GM18508 (cell line): ENCODE results near the gene STMN3.

Experiments
- ATAC-seq: cut with Tn5 transposase; IDR thresholded peaks from one replicate; pipeline ENCODE4 v1.9.1; 2021; ENCODE audit warnings: moderate number of reproducible peaks; ENCODE audit not compliant: insufficient read depth, unreplicated experiment

Gene STMN3

DNA sequence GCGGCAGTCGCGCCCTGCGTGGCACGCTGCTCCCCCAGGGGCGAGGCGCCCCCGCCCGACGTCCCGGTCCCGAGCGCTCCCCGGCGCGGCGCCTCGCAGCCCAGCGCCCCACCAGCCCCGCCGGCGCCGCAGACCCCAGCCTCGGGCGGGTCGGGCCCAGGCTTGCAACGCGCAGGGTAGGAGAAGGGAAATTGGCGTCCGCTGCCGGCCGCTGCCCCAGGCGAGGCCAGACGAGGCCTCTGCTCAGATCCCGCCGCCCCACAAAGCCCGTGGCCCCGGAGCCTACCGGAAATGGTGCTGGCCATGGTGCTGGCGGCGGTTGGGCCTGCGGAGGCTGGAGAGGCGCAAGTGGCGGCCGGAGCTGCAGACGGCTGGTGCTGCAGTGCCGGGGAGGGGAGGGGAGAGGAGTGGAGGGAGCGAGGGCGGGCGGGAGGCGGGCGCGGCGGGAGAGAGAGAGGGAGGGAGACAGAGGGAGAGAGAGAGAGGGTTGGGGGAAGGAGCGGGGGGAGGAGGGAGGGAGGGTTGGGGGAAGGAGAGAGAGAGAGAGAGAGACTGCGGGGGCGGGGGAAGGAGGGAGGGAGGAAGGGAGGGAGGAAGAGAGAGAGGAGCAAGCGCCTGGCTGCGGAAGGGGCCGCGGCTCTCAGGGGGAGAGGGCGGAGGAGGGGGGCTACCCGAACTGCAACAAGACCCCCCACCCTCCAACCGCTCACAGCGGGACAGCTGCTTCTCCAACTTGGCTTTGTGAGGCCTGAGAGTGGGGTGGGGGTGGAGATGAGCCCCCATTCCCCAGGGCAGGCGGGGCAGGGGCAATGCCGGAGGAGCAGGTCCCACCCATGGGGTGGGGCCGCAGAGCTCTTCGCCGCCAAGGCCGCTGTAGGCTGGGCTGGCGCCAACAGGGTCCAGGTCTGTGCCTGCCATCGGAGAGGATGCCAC lies at the start of gene STMN3:
Gene STMN3, minus strand, starts transcription at position 384 of the 933 bp plus-strand sequence. Its CDS starts 79 bp downstream, at position 305.
- no peak for ATAC-seq

DNA sequence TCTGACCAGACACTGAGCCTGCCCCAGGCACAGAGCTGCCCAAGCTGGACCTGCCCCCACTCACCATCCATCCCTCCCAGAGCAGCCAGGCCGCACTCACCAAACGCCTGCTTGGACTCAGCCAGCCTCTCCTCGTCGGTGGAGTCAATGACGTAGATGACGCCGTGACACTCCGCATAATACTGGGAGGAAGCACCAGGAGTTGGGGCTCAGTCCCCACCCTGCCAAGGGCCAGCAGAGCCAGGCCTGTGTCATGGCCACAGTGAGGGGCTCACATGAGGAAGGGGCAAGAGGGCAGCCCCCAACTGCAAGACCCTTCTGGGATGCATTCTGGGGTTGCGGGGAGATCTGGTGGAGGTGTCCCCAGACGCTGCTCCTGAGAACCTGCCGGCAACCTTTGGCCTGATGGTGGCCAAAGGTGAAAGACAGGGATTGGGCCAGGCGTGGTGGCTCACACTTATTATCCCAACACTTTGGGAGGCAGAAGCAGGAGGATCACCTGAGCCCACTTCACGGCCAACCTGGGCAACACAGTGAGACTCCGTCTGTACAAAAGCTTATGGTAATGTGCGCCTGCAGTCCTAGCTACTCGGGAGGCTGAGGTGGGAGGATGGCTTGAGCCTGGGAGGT lies 48.9 kb upstream of the STMN3 start:
- ATAC-seq, result no peak

GRCh38 chr20:63701329-63702035 lies 48.3 kb upstream of the STMN3 start:
- no peak for ATAC-seq

DNA sequence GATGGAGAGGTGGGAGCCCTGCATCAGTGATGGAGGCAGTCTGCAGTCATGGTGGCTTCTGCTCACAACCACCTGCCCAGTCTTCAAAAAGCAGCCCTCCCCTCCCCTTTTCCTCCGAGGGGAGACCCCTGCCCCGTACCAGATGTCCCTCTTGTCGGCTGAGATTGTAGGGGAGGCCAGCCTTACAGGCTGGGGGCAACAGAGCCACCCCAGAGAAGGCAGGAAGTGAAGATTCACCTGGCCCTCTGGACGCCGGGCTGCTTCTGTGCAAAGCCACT lies 47.8 kb upstream of the STMN3 start:
- no peak for ATAC-seq

DNA sequence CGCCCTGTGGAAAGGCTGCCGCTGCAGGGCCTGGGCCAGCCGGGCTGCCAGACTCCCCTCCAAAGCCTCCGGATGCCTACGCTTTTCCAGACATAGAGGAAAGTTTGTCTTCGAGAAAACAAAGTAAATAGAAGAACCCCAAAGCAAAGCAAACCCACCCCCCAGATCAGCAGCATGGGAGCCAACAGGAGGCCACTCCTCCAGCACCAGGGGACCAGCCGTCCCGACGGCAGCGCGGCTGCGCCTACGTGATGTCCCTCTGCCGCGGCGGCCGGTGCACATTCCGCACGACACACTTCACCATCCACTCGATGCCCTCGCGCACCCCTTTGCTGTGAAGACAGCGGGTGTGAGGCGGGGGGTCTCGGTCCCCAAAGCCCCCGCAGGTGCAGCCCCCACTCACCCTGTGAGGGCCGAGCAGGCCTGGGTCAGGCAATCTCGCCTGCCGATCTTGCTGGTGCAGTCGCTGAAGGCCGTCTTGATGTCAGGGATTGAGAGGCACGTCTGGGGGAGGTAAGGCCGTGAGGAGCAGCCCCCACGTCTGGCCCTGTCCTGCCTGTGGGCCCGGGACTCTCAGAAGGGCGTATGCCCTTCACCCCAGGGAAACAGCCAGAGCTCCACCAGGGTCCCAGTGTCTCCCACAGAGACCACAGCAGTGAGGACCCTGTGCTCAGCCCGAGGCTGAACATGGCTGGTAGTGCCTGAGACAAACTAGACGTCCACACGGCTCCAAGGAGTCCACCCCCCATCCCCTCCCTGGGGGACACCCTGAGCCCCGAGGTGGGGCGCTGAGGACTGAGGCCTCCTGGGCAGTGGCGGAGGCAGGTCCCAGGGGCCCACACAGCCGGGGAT lies 47.2 kb upstream of the STMN3 start:
- ATAC-seq, result no peak

DNA sequence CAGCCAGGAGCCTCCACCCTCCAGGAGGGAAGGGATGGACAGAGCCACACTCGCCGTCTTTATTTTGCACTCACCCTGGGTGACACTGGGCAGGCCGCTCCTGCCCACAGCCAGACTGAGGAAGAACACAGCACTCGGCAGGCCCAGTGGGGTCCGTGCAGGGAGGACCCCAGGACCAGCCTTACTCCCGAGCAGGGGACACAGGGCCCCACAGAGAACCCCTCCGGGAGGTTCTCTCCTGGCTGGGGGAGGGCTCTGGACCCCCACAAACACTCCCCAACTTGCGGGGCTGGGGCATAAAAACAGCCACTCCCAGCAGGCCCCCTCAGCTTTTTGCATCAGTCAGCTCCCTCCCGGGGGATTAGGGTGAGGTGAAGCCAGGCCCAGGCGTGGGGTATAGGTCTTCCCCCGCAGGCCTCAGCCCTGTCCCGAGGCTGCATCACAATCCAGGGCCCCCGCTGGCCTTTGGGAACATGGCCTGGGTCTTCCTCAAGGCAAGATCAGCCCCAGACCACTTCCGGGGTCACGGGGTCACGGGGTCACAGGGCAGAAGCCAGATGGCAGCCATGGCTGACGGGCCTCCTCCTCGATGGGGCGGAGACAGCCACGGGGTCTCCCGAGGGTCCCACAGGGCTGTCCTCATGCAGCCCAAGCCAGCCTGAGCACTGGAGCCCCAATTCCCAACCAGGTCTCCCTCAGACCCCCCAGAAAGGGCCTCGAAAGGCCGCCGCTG lies 46.4 kb upstream of the STMN3 start:
- ATAC-seq, result no peak

DNA sequence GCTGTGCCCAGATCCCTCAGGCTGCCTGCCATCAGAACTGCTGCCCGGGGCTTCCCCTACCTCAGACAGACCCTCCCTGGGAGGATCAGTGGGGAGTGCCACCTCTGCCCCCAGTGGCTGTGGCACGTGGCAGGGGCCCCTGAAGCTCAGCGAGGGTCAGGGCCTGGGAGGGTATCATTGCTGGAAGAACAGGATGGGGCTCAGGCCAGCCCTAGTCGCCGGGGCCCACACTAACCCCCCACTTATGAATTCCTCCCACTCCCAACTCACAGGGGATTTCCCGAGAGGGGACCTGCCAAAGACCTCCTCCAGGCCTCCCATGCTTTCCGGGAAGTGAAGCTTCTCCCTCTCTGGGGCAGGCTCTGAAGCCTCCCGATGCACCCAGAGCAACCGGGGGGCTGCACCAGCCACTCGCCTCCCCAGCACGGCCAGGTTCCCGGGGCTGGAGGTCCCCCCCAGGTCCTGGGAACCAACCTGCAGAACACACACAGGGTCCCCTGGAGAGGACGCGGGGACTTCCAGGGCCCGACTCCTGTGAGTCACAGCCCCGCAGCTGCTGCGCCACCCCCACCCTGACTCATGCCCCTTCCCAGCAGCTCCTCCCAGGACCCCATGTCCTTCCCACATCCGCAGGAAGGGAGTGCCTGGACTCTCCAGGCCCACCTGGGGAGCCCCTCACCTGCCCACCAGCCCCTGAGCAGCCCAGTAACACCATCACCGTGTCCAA lies 45.7 kb upstream of the STMN3 start:
- ATAC-seq, result no peak

- ATAC-seq, result no peak
Measured at GRCh38 chr20:63697868-63698545, 44.8 kb upstream of the STMN3 start.

- no peak for ATAC-seq
Measured at GRCh38 chr20:63697357-63697867, 44.2 kb upstream of the STMN3 start.

GRCh38 chr20:63696628-63697356 lies 43.6 kb upstream of the STMN3 start, which contains the start of gene TNFRSF6B:
Gene TNFRSF6B (plus strand): TSS chr20:63696652. CDS start chr20:63696768, 116 bp downstream.
- no peak for ATAC-seq

DNA sequence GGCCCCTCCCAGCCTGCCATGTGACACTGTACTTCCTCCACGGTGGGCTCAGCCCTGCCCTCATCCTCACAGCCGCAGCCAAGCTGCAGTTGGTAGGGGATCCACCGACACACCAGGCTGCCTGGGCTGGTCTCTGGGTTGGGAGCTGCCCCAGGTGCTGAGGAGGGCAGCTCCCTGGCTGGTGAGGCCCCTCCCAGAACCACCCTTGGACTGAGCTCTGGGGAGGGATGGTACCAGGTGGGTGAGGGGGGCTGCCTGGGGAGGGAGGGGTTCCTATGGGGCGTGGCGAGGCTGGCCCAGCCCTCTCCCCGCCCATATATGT lies 43.0 kb upstream of the STMN3 start:
- ATAC-seq, result no peak

GRCh38 chr20:63695424-63696305 lies 42.4 kb upstream of the STMN3 start:
- ATAC-seq, result no peak

DNA sequence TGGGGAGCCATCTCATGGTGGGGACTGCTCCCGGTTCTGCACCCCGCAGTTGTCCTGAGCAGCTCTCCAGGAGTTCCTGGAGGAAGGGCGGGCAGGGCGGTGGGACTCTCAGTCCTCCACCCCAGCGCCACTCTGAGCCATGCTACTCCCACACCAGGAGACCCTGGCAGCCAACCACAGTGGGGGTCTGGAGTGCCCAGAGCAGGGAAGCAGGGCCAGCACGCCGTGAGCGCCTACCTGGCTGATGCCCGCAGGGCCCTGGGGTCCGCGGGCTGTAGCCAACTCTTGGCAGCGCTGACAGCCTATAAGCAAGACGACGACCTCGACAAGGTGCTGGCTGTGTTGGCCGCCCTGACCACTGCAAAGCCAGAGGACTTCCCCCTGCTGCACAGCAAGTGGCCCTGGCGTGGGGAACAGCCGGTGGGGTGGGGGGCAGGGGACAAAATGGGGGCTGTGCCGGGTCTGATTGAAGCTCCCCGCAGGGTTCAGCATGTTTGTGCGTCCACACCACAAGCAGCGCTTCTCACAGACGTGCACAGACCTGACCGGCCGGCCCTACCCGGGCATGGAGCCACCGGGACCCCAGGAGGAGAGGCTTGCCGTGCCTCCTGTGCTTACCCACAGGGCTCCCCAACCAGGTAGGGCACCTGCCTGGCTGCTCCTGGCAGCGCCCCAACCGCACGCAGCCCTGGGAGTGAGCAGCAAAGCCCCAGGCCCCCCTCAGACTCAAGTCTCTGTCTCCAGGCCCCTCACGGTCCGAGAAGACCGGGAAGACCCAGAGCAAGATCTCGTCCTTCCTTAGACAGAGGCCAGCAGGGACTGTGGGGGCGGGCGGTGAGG lies 41.6 kb upstream of the STMN3 start:
- ATAC-seq, result no peak

GRCh38 chr20:63693733-63694583 lies 40.7 kb upstream of the STMN3 start:
- ATAC-seq, result no peak
